ENCODE results near the gene MGAT4C.
"Not testable (repeated sequence)": the region's sequence is repeated elsewhere in the genome, so short reads cannot be mapped to it uniquely, and the experiment has no call there.

Gene MGAT4C

GRCh38 chr12:86097161-86097560 is 159.0 kb downstream of the MGAT4C start:
- TF ChIP-seq CTCF (conservative IDR thresholded peaks at IDR 0.05), result no peak
- TF ChIP-seq ZFX (IDR thresholded peaks at IDR 0.05), result no peak
- H3K27ac ChIP-seq, result no peak overlapping the region

GRCh38 chr12:86091681-86092080 is 164.5 kb downstream of the MGAT4C start:
- TF ChIP-seq CTCF (conservative IDR thresholded peaks at IDR 0.05) (no peak), ZFX (IDR thresholded peaks at IDR 0.05) (no peak)
- H3K27ac ChIP-seq, result no peak overlapping the region

GRCh38 chr12:86081843-86082242 is 174.3 kb downstream of the MGAT4C start:
- TF ChIP-seq ZFX (IDR thresholded peaks at IDR 0.05) (no peak), CTCF (conservative IDR thresholded peaks at IDR 0.05) (no peak)
- no peak overlapping the region for H3K27ac ChIP-seq

GRCh38 chr12:86059052-86059451 is 197.1 kb downstream of the MGAT4C start:
- not testable (repeated sequence) for H3K27ac ChIP-seq

- no peak for TF ChIP-seq ZFX (IDR thresholded peaks at IDR 0.05)
- TF ChIP-seq CTCF (conservative IDR thresholded peaks at IDR 0.05), result no peak
- no peak overlapping the region for H3K27ac ChIP-seq
Observed at GRCh38 chr12:86057092-86057845, 198.9 kb downstream of the MGAT4C start.

- no peak for TF ChIP-seq CTCF (conservative IDR thresholded peaks at IDR 0.05)
- no peak for TF ChIP-seq ZFX (IDR thresholded peaks at IDR 0.05)
- no peak overlapping the region for H3K27ac ChIP-seq
Observed at GRCh38 chr12:86052921-86053320, 203.3 kb downstream of the MGAT4C start.

GRCh38 chr12:86050010-86050409 is 206.2 kb downstream of the MGAT4C start:
- no peak for TF ChIP-seq ZFX (IDR thresholded peaks at IDR 0.05)
- no peak for TF ChIP-seq CTCF (conservative IDR thresholded peaks at IDR 0.05)

GRCh38 chr12:86044396-86044795 is 211.8 kb downstream of the MGAT4C start:
- H3K27ac ChIP-seq, result no peak overlapping the region
- no peak for TF ChIP-seq ZFX (IDR thresholded peaks at IDR 0.05)
- TF ChIP-seq CTCF (conservative IDR thresholded peaks at IDR 0.05), result no peak

More at GRCh38 chr12:86050010-86050409, 206.2 kb downstream of the MGAT4C start:
- no peak overlapping the region for H3K27ac ChIP-seq
